Pancreas (tissue), 10 donors: ENCODE measurements around the gene HERC5. TPM values are rescaled to one million over a fixed set of nuclear protein-coding genes. Genes with fewer than 3 reads are reported as not detected.

Experiments
- ATAC-seq, 4 donors: fragments of 200-7000 bp; cut with Tn5 transposase; one replicate each; pipeline versions ENCODE4 v1.8.0 to v1.9.1; 2020; ENCODE audit warnings: mild to moderate bottlenecking in 4 of 4, moderate library complexity in 4 of 4
- DNase-seq, 6 donors: peaks; one replicate each; pipeline ENCODE4 v3.0.0-alpha.2; 2020
- FAIRE-seq: peaks from 2 replicates; lab custom pipeline; 2012; peaks lifted over from hg19 to GRCh38; lab: Jason Lieb, UNC
- H3K27ac ChIP-seq, 4 donors: fragments of 200-600 bp; sonication (generic); 1 replicate in 3 of 4; 2 replicates in 1 of 4; pipeline versions ENCODE4 v1.5.0 to v1.8.0; 2020
- H3K27me3 ChIP-seq, 4 donors: fragments of 200-600 bp; one replicate each; pipeline ENCODE4 v1.8.0; 2021
- H3K36me3 ChIP-seq, 3 donors: fragments of 200-600 bp; sonication (generic) in 1 of 3; one replicate each; pipeline versions ENCODE4 v1.5.0 to v1.8.0; 2020 to 2021
- H3K4me1 ChIP-seq, 3 donors: fragments of 200-600 bp; one replicate each; pipeline ENCODE4 v1.8.0; 2021
- H3K4me3 ChIP-seq, 4 donors: fragments of 200-600 bp; sonication (generic) in 2 of 4; one replicate each; pipeline versions ENCODE4 v1.5.0 to v1.8.0; 2020 to 2021
- H3K9me3 ChIP-seq, 4 donors: fragments of 200-600 bp; one replicate each; pipeline ENCODE4 v1.8.0; 2021
- CTCF ChIP-seq, 4 donors: fragments of 200-600 bp; sonication (generic) in 3 of 4; IDR thresholded peaks; one replicate each; pipeline versions ENCODE4 v1.5.0 to v1.8.0; 2021; ENCODE audit warnings: antibody characterized with exemption in 4 of 4
- WGBS, 2 donors: extraction: QIAGEN DNeasy Blood & Tissue Kit; methylation state at CpG; one replicate each; pipeline ENCODE4 v1.1.7; 2013; 5-methylcytosine and 5-hydroxymethylcytosine counted together
- intact Hi-C, 3 donors: fragments of 100-400 bp; cut with DNase I; formaldehyde crosslinking; loops; one replicate each; pipeline versions ENCODE4 v1.11.1 to v1.14.2; 2022
- polyA plus RNA-seq, 2 donors: library from polyadenylated mRNA; stranded (reverse); fragments of 200-250 nt; gene quantifications; one replicate each; pipeline ENCODE4 v1.2.3, GENCODE V29; 2013
- total RNA-seq, 6 donors: library from RNA; stranded (reverse); fragmentation: NEBNext Ultra II Directional in 4 of 6; extraction: Animal tissue kit (Norgen Biotek cat#: 25700) in 4 of 6; gene quantifications; one replicate each; pipeline versions ENCODE4 v1.2.1 to v1.2.4, GENCODE V29; 2021 to 2023
- donor health status: healthy with polysubstance abuse.
- donor health status: DM: no; HTN: no; CAD: no; lungs with moderate emphysema.
- donor health status: DM: no; HTN: no; CAD: no.
- donor health status: control.
- donor health status: control.
- donor health status: Bipolar disorder and iron deficiency.
- donor health status: DM: yes; HTN: yes; CAD: no.
- donor health status: DM: no; HTN: no; CAD: no.
- donor health status: DM: no; HTN: no; CAD: no.
- donor health status: DM: yes; HTN: yes; CAD: no.

HERC5 gene
- total and polyA plus RNA-seq, 8 donors: 2.2 to 4.9 (median 3.5) TPM

- 83 to 84% methylated on average over 4 of the region's 4 CpGs for WGBS, 2 donors
Measured at GRCh38 chr4:88489100-88489761, 32.3 kb downstream of the HERC5 start.

GRCh38 chr4:88497859-88498409 is 41.0 kb downstream of the HERC5 start:
- intact Hi-C loops: no loop called here
- ATAC-seq: no peak
- no peak for FAIRE-seq
- Histone ChIP-seq H3K4me1 (no peaks in the 10 kb centered on the region), H3K27ac (no peak overlapping the region), H3K9me3 (no peaks in the 10 kb centered on the region), H3K36me3 (peaks cover 0 to 9% (median 0%) of the 10 kb centered on the region in 3 donors), H3K4me3 (no peak overlapping the region), H3K27me3 (no peaks in the 10 kb centered on the region)
- DNase-seq: no peak
- WGBS, 2 donors: 95 to 97% methylated on average over 2 of the region's 2 CpGs
- no peak for TF ChIP-seq CTCF (IDR thresholded peaks at IDR 0.05)

More at GRCh38 chr4:88489100-88489761, 32.3 kb downstream of the HERC5 start:
- no peak for FAIRE-seq
- H3K4me3 ChIP-seq: no peak overlapping the region
- intact Hi-C loops: no loop called here
- H3K27me3 ChIP-seq: no peaks in the 10 kb centered on the region
- no peaks in the 10 kb centered on the region for H3K36me3 ChIP-seq
- no peak for TF ChIP-seq CTCF (IDR thresholded peaks at IDR 0.05)
- H3K27ac ChIP-seq: no peak overlapping the region
- no peaks in the 10 kb centered on the region for H3K4me1 ChIP-seq
- no peaks in the 10 kb centered on the region for H3K9me3 ChIP-seq
- no peak for DNase-seq
- no peak for ATAC-seq

- WGBS, 2 donors: 88 to 89% methylated on average over 2 of the region's 2 CpGs
- FAIRE-seq: no peak
- Histone ChIP-seq H3K4me3 (no peak overlapping the region), H3K9me3 (no peaks in the 10 kb centered on the region), H3K27ac (no peak overlapping the region), H3K4me1 (no peaks in the 10 kb centered on the region), H3K27me3 (no peaks in the 10 kb centered on the region), H3K36me3 (peaks cover 0 to 4% (median 0%) of the 10 kb centered on the region in 3 donors)
- intact Hi-C loops: no loop called here
- ATAC-seq: no peak
- TF ChIP-seq CTCF (IDR thresholded peaks at IDR 0.05): no peak
- DNase-seq: no peak
Measured at GRCh38 chr4:88503344-88503743, 46.4 kb downstream of the HERC5 start.

GRCh38 chr4:88511236-88511635 is 54.3 kb downstream of the HERC5 start:
- Histone ChIP-seq H3K27ac (no peak overlapping the region), H3K36me3 (no peaks in the 10 kb centered on the region), H3K4me1 (peaks cover 4 to 6% (median 5%) of the 10 kb centered on the region in 3 donors), H3K4me3 (no peak overlapping the region), H3K9me3 (no peaks in the 10 kb centered on the region), H3K27me3 (no peaks in the 10 kb centered on the region)
- WGBS, 2 donors: 71 to 80% methylated on average over 3 of the region's 3 CpGs
- ATAC-seq (no peak), FAIRE-seq (no peak), DNase-seq (no peak)
- intact Hi-C loops: no loop called here
- no peak for TF ChIP-seq CTCF (IDR thresholded peaks at IDR 0.05)
